Activated CD8-positive, alpha-beta memory T cell treated with anti-CD3 and anti-CD28 coated beads, Interleukin-2, amount 10 ng/mL, durations not matched to agents 7 days and 5 days (primary cell): ENCODE data around the gene PIP4P1. TPM values are rescaled to one million over a fixed set of nuclear protein-coding genes. Genes with fewer than 3 reads are reported as not detected.

Source experiments
- ATAC-seq: fragments of 150-1000 bp; cut with Tn5 transposase; one replicate; pipeline ENCODE4 v1.10.0; 2021; ENCODE audit warnings: moderate library complexity
- CTCF ChIA-PET: fragments of 350-600 bp; sonication (Branson Sonifier 250); formaldehyde crosslinking; loops from one replicate; lab custom pipeline; 2021; ENCODE audit warnings: antibody characterized with exemption; lab: Charles Lee
- DNase-seq: peaks from one replicate; pipeline ENCODE4 v3.0.0-alpha.2; 2020
- H3K27ac Mint-ChIP-seq: one replicate; pipeline ENCODE4 v1.8.0; 2021; ENCODE audit warnings: mild to moderate bottlenecking, mixed read lengths
- H3K27me3 Mint-ChIP-seq: one replicate; pipeline ENCODE4 v1.8.0; 2021; ENCODE audit warnings: mixed read lengths
- H3K36me3 Mint-ChIP-seq: one replicate; pipeline ENCODE4 v1.8.0; 2021; ENCODE audit warnings: mild to moderate bottlenecking, mixed read lengths
- H3K4me1 Mint-ChIP-seq: one replicate; pipeline ENCODE4 v1.8.0; 2021; ENCODE audit warnings: mixed read lengths
- H3K4me3 Mint-ChIP-seq: one replicate; pipeline ENCODE4 v1.8.0; 2021; ENCODE audit warnings: mild to moderate bottlenecking, moderate library complexity, mixed read lengths
- H3K9me3 Mint-ChIP-seq: one replicate; pipeline ENCODE4 v1.8.0; 2022; ENCODE audit warnings: low read depth, mixed read lengths
- total RNA-seq, 2 experiments: library from RNA; stranded (reverse); gene quantifications; one replicate each; pipeline ENCODE4 v1.2.3, GENCODE V29; 2021

Gene PIP4P1
- total RNA-seq, 2 experiments from 2014 or later = 30.9 to 31.7 TPM

- CTCF ChIA-PET = no interaction called here
- DNase-seq (no peak), ATAC-seq (no peak)
- H3K9me3 Mint-ChIP-seq = no peaks in the 10 kb centered on the region
- H3K36me3 Mint-ChIP-seq = peaks cover 49% of the 10 kb centered on the region
- no peaks in the 10 kb centered on the region for H3K27me3 Mint-ChIP-seq
- H3K4me3 Mint-ChIP-seq = no peak overlapping the region
- H3K4me1 Mint-ChIP-seq = peaks cover 35% of the 10 kb centered on the region
- H3K27ac Mint-ChIP-seq = no peak overlapping the region
Observed at GRCh38 chr14:20409226-20409625, 52.0 kb downstream of the PIP4P1 start.

Other genes starting within 250 kb of the PIP4P1 start
- not detected for gene OR11H6, start 237.7 kb downstream of the PIP4P1 start, total RNA-seq
- gene OR11H7, start 232.5 kb downstream of the PIP4P1 start, total RNA-seq = not detected
- not detected for gene OR11H4, start 222.1 kb downstream of the PIP4P1 start, total RNA-seq
- 10 to 100 TPM; 22.4 to 24.4 TPM for gene TTC5, start 155.5 kb downstream of the PIP4P1 start, total RNA-seq
- 10 to 100 TPM; 39.0 to 39.5 TPM for gene CCNB1IP1, start 128.2 kb downstream of the PIP4P1 start, total RNA-seq
- 10 to 100 TPM; 32.6 to 38.4 TPM for gene PARP2, start 117.8 kb downstream of the PIP4P1 start, total RNA-seq
- gene TEP1, start 47.9 kb downstream of the PIP4P1 start, total RNA-seq = 10 to 100 TPM; 44.9 to 52.9 TPM
- under 1 TPM; 0.44 to 0.59 TPM for gene KLHL33, start 25.3 kb downstream of the PIP4P1 start, total RNA-seq
- 10 to 100 TPM; 42.8 to 53.0 TPM for gene OSGEP, start 6.6 kb downstream of the PIP4P1 start, total RNA-seq
- gene APEX1, start 6.2 kb downstream of the PIP4P1 start, total RNA-seq = 100 to 1,000 TPM; 112 to 179 TPM
- gene PNP, start 8.0 kb upstream of the PIP4P1 start, total RNA-seq = 100 to 1,000 TPM; 173 to 194 TPM
- gene RNASE10, start 44.1 kb upstream of the PIP4P1 start, total RNA-seq = under 1 TPM; 0.30 to 0.67 TPM
- not detected for gene RNASE9, start 99.6 kb upstream of the PIP4P1 start, total RNA-seq
- gene RNASE11, start 126.6 kb upstream of the PIP4P1 start, total RNA-seq = not detected
- gene RNASE12, start 129.9 kb upstream of the PIP4P1 start, total RNA-seq = not detected
- not detected for gene OR6S1, start 180.3 kb upstream of the PIP4P1 start, total RNA-seq
- gene RNASE4, start 223.1 kb upstream of the PIP4P1 start, total RNA-seq = 1 to 10 TPM in 1 of 2 experiments, under 1 TPM in 1; 0.75 to 2.1 TPM
- 1 to 10 TPM; 1.5 to 2.5 TPM for gene ANG, start 227.3 kb upstream of the PIP4P1 start, total RNA-seq